ENCODE measurements around the gene OSBPL8.

Gene OSBPL8

DNA sequence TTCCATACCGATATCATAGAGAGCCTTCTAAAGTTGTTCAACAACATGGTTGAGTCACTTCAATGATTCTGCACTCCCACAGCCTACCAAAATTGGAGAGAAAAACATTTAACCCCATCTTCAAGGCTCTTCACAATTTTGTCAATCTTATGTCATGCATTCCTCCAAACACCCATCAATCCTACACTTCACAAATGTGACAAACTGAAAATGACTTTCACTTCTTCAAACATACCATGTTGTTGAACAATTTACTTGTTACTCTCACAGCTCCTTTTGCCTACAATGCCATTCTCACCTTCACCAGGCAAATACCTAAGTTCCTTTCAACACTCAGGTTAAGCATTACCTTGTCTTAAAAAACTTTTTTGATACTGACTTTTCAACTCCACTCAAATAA lies 88.0 kb downstream of the OSBPL8 start:
- Mint-ChIP-seq H3K27me3 (ENCODE audit: low read depth) (no peaks in the 10 kb centered on the region), H3K4me3 (no peak overlapping the region), H3K9me3 (no peaks in the 10 kb centered on the region), H3K4me1 (peaks cover 5% of the 10 kb centered on the region), H3K36me3 (ENCODE audit: low read depth) (peaks cover 8% of the 10 kb centered on the region), H3K27ac (no peak overlapping the region)
- TF ChIP-seq, protein P1, sequence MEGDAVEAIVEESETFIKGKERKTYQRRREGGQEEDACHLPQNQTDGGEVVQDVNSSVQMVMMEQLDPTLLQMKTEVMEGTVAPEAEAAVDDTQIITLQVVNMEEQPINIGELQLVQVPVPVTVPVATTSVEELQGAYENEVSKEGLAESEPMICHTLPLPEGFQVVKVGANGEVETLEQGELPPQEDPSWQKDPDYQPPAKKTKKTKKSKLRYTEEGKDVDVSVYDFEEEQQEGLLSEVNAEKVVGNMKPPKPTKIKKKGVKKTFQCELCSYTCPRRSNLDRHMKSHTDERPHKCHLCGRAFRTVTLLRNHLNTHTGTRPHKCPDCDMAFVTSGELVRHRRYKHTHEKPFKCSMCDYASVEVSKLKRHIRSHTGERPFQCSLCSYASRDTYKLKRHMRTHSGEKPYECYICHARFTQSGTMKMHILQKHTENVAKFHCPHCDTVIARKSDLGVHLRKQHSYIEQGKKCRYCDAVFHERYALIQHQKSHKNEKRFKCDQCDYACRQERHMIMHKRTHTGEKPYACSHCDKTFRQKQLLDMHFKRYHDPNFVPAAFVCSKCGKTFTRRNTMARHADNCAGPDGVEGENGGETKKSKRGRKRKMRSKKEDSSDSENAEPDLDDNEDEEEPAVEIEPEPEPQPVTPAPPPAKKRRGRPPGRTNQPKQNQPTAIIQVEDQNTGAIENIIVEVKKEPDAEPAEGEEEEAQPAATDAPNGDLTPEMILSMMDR (IDR thresholded peaks at IDR 0.05; ENCODE audit: unreplicated experiment in 3 of 3) = no peak

DNA sequence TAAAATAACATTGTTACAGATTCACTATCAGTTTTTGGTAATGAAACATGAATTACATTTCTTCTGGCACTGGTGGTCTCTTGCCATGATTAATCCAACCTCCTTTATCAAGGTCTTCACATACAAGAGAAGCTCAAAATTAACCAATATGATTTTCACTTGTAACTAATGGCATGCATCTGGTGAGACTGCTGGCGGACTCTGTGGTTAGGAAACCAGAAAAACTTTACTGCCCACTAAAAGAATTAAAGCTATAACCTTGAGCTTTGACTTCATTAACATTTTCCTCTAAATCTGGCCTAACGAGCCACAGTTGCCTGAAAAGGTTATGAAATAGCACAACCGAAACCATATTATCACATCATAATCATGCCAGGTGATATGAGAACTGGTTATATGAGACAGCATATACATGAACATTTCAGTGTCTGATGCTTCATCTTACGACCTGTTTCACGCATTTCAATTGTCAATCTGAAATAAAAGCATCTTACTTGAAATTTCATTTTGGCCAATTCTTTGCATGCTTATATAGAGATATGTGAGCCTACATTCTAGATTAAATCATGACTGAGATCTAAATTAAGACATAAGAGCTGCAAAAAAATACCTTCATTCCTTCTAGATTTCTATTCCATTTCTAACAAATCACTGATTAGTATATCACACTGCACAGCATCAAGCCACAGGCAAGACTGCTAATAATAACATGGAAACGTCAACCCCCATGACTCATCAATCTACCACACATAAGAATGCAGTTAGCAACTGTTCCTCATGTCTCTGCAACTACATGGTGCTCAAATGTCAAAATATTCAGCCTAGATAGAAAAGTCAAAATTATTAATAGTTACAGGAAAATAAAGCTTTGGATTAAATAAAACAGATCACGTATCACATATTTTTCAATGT lies 89.3 kb downstream of the OSBPL8 start:
- Mint-ChIP-seq H3K27ac (no peak overlapping the region), H3K9me3 (no peaks in the 10 kb centered on the region), H3K4me3 (no peak overlapping the region), H3K4me1 (no peaks in the 10 kb centered on the region), H3K27me3 (ENCODE audit: low read depth) (no peaks in the 10 kb centered on the region), H3K36me3 (ENCODE audit: low read depth) (peaks cover 4% of the 10 kb centered on the region)
- TF ChIP-seq, protein P1 (IDR thresholded peaks at IDR 0.05; ENCODE audit: unreplicated experiment in 3 of 3) = no peak

DNA sequence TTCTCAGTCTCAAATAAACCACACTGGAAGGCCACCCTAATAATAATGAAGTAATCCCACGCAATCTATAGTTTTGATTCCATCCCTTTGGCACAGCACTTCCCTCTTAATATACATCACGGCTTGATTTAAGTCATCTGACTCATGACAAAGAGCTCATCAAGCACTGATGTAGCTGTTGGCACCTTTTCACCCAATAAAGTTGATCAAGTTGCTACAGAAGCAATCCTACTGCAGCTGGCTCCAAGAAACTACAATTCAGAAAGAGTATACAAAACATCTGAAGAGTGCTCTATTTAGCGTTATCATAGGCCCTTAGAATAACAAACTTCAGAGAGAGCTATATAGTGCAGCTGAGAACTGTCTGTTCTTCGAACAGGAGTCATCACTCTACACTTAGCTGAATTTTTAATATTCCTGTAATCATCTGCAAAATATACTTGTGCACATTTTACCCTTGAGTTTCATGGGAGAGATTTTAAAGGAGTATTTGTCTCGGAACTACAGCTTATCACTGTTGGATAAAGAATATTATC lies 94.9 kb downstream of the OSBPL8 start:
- Mint-ChIP-seq H3K4me3 (no peak overlapping the region), H3K9me3 (no peaks in the 10 kb centered on the region), H3K4me1 (peaks cover 20% of the 10 kb centered on the region), H3K27ac (peak overlapping the region in 1 of 3 experiments; percentile 41), H3K36me3 (ENCODE audit: low read depth) (no peaks in the 10 kb centered on the region), H3K27me3 (ENCODE audit: low read depth) (no peaks in the 10 kb centered on the region)
- TF ChIP-seq, protein P1 (IDR thresholded peaks at IDR 0.05; ENCODE audit: unreplicated experiment in 3 of 3) = no peak

DNA sequence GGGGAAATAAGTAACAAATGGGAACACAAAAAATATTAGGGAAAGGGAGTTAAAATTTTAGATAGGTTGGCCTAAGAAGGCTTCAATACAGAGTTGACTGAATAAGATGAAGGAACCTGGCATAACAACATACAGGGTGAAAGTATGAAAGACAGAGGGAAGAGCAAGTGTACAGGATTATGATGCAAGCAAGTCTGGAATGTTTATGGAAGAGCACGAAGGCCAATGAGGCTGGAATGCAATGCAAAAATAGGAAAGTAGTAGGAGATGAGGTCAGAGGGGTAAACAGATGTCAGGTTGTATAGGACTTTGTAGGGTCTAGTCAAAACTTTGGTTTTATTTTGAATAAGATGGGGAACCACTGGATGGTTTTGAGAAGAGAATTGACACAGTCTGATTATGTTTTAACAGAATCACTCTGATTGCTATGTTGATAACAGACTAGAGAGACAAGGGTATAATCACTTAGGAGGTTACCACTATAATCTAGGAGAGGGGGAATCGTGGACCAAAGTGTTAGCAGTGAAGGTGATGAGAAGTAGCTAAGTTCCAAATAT lies 96.8 kb downstream of the OSBPL8 start:
- peaks cover 20% of the 10 kb centered on the region for H3K4me1 Mint-ChIP-seq
- no peak overlapping the region for H3K4me3 Mint-ChIP-seq
- no peaks in the 10 kb centered on the region for H3K9me3 Mint-ChIP-seq
- TF ChIP-seq, protein P1 (IDR thresholded peaks at IDR 0.05; ENCODE audit: unreplicated experiment in 3 of 3) = no peak
- no peaks in the 10 kb centered on the region for H3K27me3 Mint-ChIP-seq (ENCODE audit: low read depth)
- no peaks in the 10 kb centered on the region for H3K36me3 Mint-ChIP-seq (ENCODE audit: low read depth)
- H3K27ac Mint-ChIP-seq = no peak overlapping the region

DNA sequence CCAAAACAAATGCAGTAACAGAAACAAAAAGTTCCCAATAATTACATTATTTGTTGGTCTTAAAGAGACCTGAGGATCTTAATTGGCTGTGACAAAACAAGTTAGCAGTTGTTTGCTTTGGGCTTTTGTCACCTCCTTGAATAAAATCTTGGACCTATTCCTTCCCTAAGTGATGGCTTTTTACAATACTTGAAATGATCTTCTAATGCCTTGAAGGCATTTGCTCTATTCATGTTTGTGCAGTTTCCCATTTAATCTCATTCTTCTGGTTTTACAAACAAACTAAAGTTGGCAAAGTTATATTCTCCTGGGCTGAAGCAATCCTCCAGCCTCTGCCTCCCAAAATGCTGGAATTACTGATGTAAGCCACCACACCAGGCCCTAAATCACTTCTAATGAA lies 98.8 kb downstream of the OSBPL8 start:
- no peaks in the 10 kb centered on the region for H3K36me3 Mint-ChIP-seq (ENCODE audit: low read depth)
- no peaks in the 10 kb centered on the region for H3K27me3 Mint-ChIP-seq (ENCODE audit: low read depth)
- no peak overlapping the region for H3K27ac Mint-ChIP-seq
- H3K9me3 Mint-ChIP-seq = no peaks in the 10 kb centered on the region
- H3K4me3 Mint-ChIP-seq = no peak overlapping the region
- TF ChIP-seq, protein P1 (IDR thresholded peaks at IDR 0.05; ENCODE audit: unreplicated experiment in 3 of 3) = no peak
- H3K4me1 Mint-ChIP-seq = peaks cover 20% of the 10 kb centered on the region
